PC-3 (cell line): ENCODE measurements around the gene PLAAT4. TPM values are rescaled to one million over a fixed set of nuclear protein-coding genes. Genes with fewer than 3 reads are reported as not detected.

Experiments
- ATAC-seq: fragments of 200-7000 bp; cut with Tn5 transposase; 2 replicates; pipeline ENCODE4 v1.9.1; 2020; ENCODE audit warnings: mild to moderate bottlenecking, moderate library complexity
- BruUV-seq: library from RNA; stranded (reverse); fragments of 400-500 nt; replicated peaks from 2 replicates; lab custom pipeline; 2021; lab: Mats Ljungman, UMichigan
- CTCF ChIA-PET: fragments of 300-600 bp; sonication (Branson Sonifier 250); formaldehyde crosslinking; loops from one replicate; lab custom pipeline; 2022; ENCODE audit warnings: antibody characterized with exemption; lab: Charles Lee
- POLR2A ChIA-PET: fragments of 300-600 bp; sonication (Branson Sonifier 250); formaldehyde crosslinking; loops from one replicate; lab custom pipeline; 2022; ENCODE audit warnings: antibody characterized with exemption; ENCODE audit not compliant: unreplicated experiment; lab: Charles Lee
- DNase-seq: peaks from one replicate; pipeline ENCODE4 v3.0.0-alpha.2; 2015
- H2AFZ ChIP-seq: fragments of 300-600 bp; sonication (generic); 2 replicates; pipeline ENCODE4 v1.6.0; 2016; ENCODE audit warnings: antibody characterized with exemption, low read length
- H3F3A ChIP-seq: fragments of 300-600 bp; sonication (generic); one replicate; pipeline ENCODE4 v1.6.0; 2017; ENCODE audit warnings: antibody characterized with exemption, low read length, control low read depth, mild to moderate bottlenecking; ENCODE audit not compliant: unreplicated experiment
- H3K27ac ChIP-seq: fragments of 300-600 bp; sonication (generic); 2 replicates; pipeline ENCODE4 v1.5.1; 2016; ENCODE audit warnings: mild to moderate bottlenecking, low read length
- H3K27me3 ChIP-seq: fragments of 300-600 bp; sonication (generic); 2 replicates; pipeline ENCODE4 v1.6.1; 2016; ENCODE audit warnings: low read length, mixed read lengths
- H3K36me3 ChIP-seq: fragments of 300-600 bp; sonication (generic); 2 replicates; pipeline ENCODE4 v1.6.1; 2016; ENCODE audit warnings: low read depth, mixed run types, low read length, mixed read lengths
- H3K4me1 ChIP-seq: fragments of 300-600 bp; sonication (generic); 2 replicates; pipeline ENCODE4 v1.5.1; 2016; ENCODE audit warnings: low read length; ENCODE audit not compliant: insufficient read depth
- H3K4me2 ChIP-seq: fragments of 300-600 bp; sonication (generic); 2 replicates; pipeline ENCODE4 v1.6.0; 2016; ENCODE audit warnings: low read length
- H3K4me3 ChIP-seq: fragments of 300-600 bp; sonication (generic); 2 replicates; pipeline ENCODE4 v1.5.1; 2016; ENCODE audit warnings: mild to moderate bottlenecking, low read length, mixed read lengths
- H3K79me2 ChIP-seq: fragments of 300-600 bp; sonication (generic); 2 replicates; pipeline ENCODE4 v1.6.1; 2017; ENCODE audit warnings: low read length, mixed read lengths
- H3K9ac ChIP-seq: fragments of 300-600 bp; sonication (generic); 2 replicates; pipeline ENCODE4 v1.6.0; 2016; ENCODE audit warnings: mild to moderate bottlenecking, low read length
- H3K9me2 ChIP-seq: fragments of 300-600 bp; sonication (generic); replicated peaks from 2 replicates; pipeline ENCODE4 v1.6.1; 2016; ENCODE audit warnings: mixed run types, low read length, mixed read lengths
- H3K9me3 ChIP-seq: fragments of 300-600 bp; sonication (generic); 2 replicates; pipeline ENCODE4 v1.6.1; 2016; ENCODE audit warnings: low read length, mixed read lengths
- H4K20me1 ChIP-seq: fragments of 300-600 bp; sonication (generic); 2 replicates; pipeline ENCODE4 v1.6.1; 2016; ENCODE audit warnings: low read length, mixed read lengths
- CTCF ChIP-seq: fragments of 300-600 bp; sonication (generic); conservative IDR thresholded peaks from 2 replicates; pipeline ENCODE4 v1.5.1; 2017; ENCODE audit warnings: antibody characterized with exemption, low read depth, mild to moderate bottlenecking, low read length
- EZH2 ChIP-seq: fragments of 300-600 bp; sonication (generic); IDR thresholded peaks from one replicate; pipeline ENCODE4 v1.6.1; 2017; ENCODE audit warnings: antibody characterized with exemption, mild to moderate bottlenecking, low read length; ENCODE audit not compliant: unreplicated experiment
- EZH2phosphoT487 ChIP-seq: fragments of 300-600 bp; sonication (generic); IDR thresholded peaks from 2 replicates; pipeline ENCODE4 v1.6.1; 2018; ENCODE audit warnings: mild to moderate bottlenecking, antibody characterized with exemption, low read length, borderline replicate concordance
- intact Hi-C: fragments of 100-400 bp; cut with micrococcal nuclease; formaldehyde crosslinking; loops from 2 replicates; pipeline ENCODE4 v1.9.0; 2023
- total RNA-seq: library from RNA; depleted of rRNA; stranded (reverse); fragments of >200 nt; gene quantifications from 2 replicates; pipeline ENCODE4 v1.2.3, GENCODE V29; 2014

PLAAT4 gene
- total RNA-seq, 1 experiment from 2014 or later, result 5.4 TPM

GRCh38 chr11:63558459-63559157 lies 22.0 kb downstream of the PLAAT4 start:
- no TSS peak for BruUV-seq
- Histone ChIP-seq H3K4me2 (no peak overlapping the region), H3F3A (no peaks in the 10 kb centered on the region), H3K4me3 (no peak overlapping the region), H3K79me2 (no peaks in the 10 kb centered on the region), H3K36me3 (no peaks in the 10 kb centered on the region), H3K9me3 (no peaks in the 10 kb centered on the region), H3K9me2 (no peaks in the 10 kb centered on the region), H3K27me3 (no peaks in the 10 kb centered on the region), H3K9ac (no peak overlapping the region), H3K4me1 (peaks cover 28% of the 10 kb centered on the region), H3K27ac (no peak overlapping the region), H2AFZ (no peak overlapping the region), H4K20me1 (no peaks in the 10 kb centered on the region)
- ATAC-seq (no peak), DNase-seq (no peak)
- TF ChIP-seq EZH2, result no peak
- TF ChIP-seq EZH2phosphoT487, result no peak
- intact Hi-C loops, result no loop called here
- ChIA-PET POLR2A (interaction anchor here (0.7 kb wide), 1 partner anchor 45 kb away, joined by 3 read pairs; no protein-coding TSS in a partner anchor), CTCF (no interaction called here)

- 0 out of 2 replicates have a peak overlapping the region, but pooled peaks have one; percentile 28 for H2AFZ ChIP-seq
- no peaks in the 10 kb centered on the region for H3K79me2 ChIP-seq
- H3K27ac ChIP-seq, result peak overlapping the region; percentile 81
- peaks cover 39% of the 10 kb centered on the region for H3K4me1 ChIP-seq
- peak; percentile 62 for ATAC-seq
- CTCF ChIA-PET, result interaction anchor here (0.6 kb wide), 3 partner anchors 86 to 1866 kb away, joined by 3 to 5 read pairs (median 3); no protein-coding TSS in a partner anchor
- no peaks in the 10 kb centered on the region for H4K20me1 ChIP-seq
- no peak overlapping the region; the same call in 1 of the 2 replicates for H3K4me3 ChIP-seq
- TF ChIP-seq EZH2, result no peak
- no peak for TF ChIP-seq CTCF
- TF ChIP-seq EZH2phosphoT487, result no peak
- H3F3A ChIP-seq, result no peaks in the 10 kb centered on the region
- POLR2A ChIA-PET, result interaction anchor here (0.5 to 0.6 kb wide), 2 partner anchors 9 to 348 kb away, joined by 5 to 9 read pairs; no protein-coding TSS in a partner anchor
- DNase-seq, result peak; percentile 93
- H3K4me2 ChIP-seq, result peak overlapping the region; percentile 67
- TSS peak; percentile 31 for BruUV-seq
- no peaks in the 10 kb centered on the region for H3K9me3 ChIP-seq
- no peaks in the 10 kb centered on the region for H3K36me3 ChIP-seq
- intact Hi-C loops, result no loop called here
- peak overlapping the region; percentile 51 for H3K9ac ChIP-seq
- H3K27me3 ChIP-seq, result no peaks in the 10 kb centered on the region
- H3K9me2 ChIP-seq, result no peaks in the 10 kb centered on the region
Measured at GRCh38 chr11:63560506-63561180, 24.0 kb downstream of the PLAAT4 start.

GRCh38 chr11:63563201-63564055 lies 26.8 kb downstream of the PLAAT4 start, which contains the start of gene PLAAT2:
PLAAT2 (minus strand) TSS chr11:63563379; CDS start chr11:63563324, 55 bp downstream.
- Histone ChIP-seq H3K9ac (no peak within 1 kb of the TSS), H3K27me3 (no peaks in the 10 kb centered on the region), H4K20me1 (no peaks in the 10 kb centered on the region), H3K9me3 (no peaks in the 10 kb centered on the region), H3K4me3 (no peak within 1 kb of the TSS), H3K36me3 (no peaks in the 10 kb centered on the region), H3K4me1 (peaks cover 62% of the 10 kb centered on the region), H3K9me2 (no peaks in the 10 kb centered on the region), H3F3A (peaks cover 3% of the 10 kb centered on the region), H3K79me2 (no peaks in the 10 kb centered on the region), H3K4me2 (no peak within 1 kb of the TSS), H2AFZ (no peak within 1 kb of the TSS), H3K27ac (no peak within 1 kb of the TSS; the same call in 1 of the 2 replicates)
- no peak for DNase-seq
- ChIA-PET POLR2A (no interaction called here), CTCF (no interaction called here)
- no peak for TF ChIP-seq EZH2
- TF ChIP-seq EZH2phosphoT487, result no peak
- TF ChIP-seq CTCF, result no peak
- BruUV-seq, result no TSS peak
- ATAC-seq, result no peak
- intact Hi-C loops, result no loop called here
